ENCODE measurements around the gene NOX3.

DNA sequence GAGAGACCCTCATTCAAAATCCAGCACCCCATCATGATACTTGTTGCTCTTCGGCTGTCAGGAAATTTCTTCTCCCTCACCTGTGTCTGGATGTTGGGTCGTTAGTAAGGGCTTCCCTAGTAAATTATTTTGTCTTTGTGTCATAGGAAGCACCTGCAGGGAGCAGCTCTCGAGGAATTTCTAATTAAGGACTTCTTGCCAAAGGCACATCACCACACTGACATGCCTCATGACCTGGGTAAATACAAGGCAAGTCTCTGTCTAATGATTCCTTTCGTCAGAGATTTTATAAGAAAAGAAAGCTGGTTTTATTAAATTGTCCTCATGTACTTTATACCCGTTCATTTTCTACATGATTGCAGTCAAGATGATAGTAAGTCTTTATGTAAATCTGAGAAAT lies at the start of gene NOX3:
- TF ChIP-seq, protein P1, sequence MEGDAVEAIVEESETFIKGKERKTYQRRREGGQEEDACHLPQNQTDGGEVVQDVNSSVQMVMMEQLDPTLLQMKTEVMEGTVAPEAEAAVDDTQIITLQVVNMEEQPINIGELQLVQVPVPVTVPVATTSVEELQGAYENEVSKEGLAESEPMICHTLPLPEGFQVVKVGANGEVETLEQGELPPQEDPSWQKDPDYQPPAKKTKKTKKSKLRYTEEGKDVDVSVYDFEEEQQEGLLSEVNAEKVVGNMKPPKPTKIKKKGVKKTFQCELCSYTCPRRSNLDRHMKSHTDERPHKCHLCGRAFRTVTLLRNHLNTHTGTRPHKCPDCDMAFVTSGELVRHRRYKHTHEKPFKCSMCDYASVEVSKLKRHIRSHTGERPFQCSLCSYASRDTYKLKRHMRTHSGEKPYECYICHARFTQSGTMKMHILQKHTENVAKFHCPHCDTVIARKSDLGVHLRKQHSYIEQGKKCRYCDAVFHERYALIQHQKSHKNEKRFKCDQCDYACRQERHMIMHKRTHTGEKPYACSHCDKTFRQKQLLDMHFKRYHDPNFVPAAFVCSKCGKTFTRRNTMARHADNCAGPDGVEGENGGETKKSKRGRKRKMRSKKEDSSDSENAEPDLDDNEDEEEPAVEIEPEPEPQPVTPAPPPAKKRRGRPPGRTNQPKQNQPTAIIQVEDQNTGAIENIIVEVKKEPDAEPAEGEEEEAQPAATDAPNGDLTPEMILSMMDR (conservative IDR thresholded peaks at IDR 0.05; ENCODE audit: low read length): no peak
- TF ChIP-seq EZH2phosphoT487 (IDR thresholded peaks at IDR 0.05; ENCODE audit: borderline replicate concordance): no peak
